BJ (cell line): ENCODE results near the gene OSBPL5. TPM values are rescaled to one million over a fixed set of nuclear protein-coding genes. Genes with fewer than 3 reads are reported as not detected.

Experiments used
- CTCF ChIA-PET: fragments of 350-600 bp; formaldehyde crosslinking; extraction: SDS; loops from one replicate; lab custom pipeline; 2021; ENCODE audit warnings: antibody characterized with exemption, inconsistent platforms; lab: Yijun Ruan, JAX
- POLR2A ChIA-PET: fragments of 300-600 bp; sonication (Branson Sonifier 250); formaldehyde crosslinking; extraction: SDS; loops from one replicate; lab custom pipeline; 2021; ENCODE audit warnings: antibody characterized with exemption; lab: Charles Lee
- DNase-seq: peaks from one replicate; pipeline ENCODE4 v3.0.0-alpha.2; 2011; ENCODE audit warnings: low read depth
- H3K27me3 ChIP-seq: 2 replicates; pipeline ENCODE4 v1.6.0; 2011; ENCODE audit warnings: low read length; ENCODE audit not compliant: control insufficient read depth, insufficient read depth
- H3K36me3 ChIP-seq: 2 replicates; pipeline ENCODE4 v1.5.1; 2011; ENCODE audit warnings: low read length; ENCODE audit not compliant: control insufficient read depth, insufficient read depth
- H3K4me3 ChIP-seq: 2 replicates; pipeline ENCODE4 v1.5.1; 2011; ENCODE audit warnings: low read depth, mild to moderate bottlenecking, control low read depth, low read length
- polyA plus RNA-seq: library from polyadenylated mRNA; depleted of rRNA; stranded (reverse); fragments of >200 nt; gene quantifications from 2 replicates; pipeline ENCODE4 v1.2.3, GENCODE V29; 2011
- TF ChIP-seq, protein P1 (sequence below): IDR thresholded peaks from 2 replicates; pipeline ENCODE4 v1.5.1; 2011; ENCODE audit warnings: low read depth, mild to moderate bottlenecking, control low read depth, inconsistent platforms, low read length, moderate library complexity; ENCODE audit not compliant: insufficient read depth

Gene OSBPL5
- polyA plus RNA-seq, 1 experiment: 20.8 TPM

GRCh38 chr11:3128356-3129180 lies 36.5 kb downstream of the OSBPL5 start:
- CTCF ChIA-PET: interaction anchor here (1.0 kb wide), 1 partner anchor 32 kb away, joined by 3 read pairs; no protein-coding TSS in a partner anchor
- Histone ChIP-seq H3K4me3 (no peak overlapping the region), H3K36me3 (peaks cover 34% of the 10 kb centered on the region), H3K27me3 (no peaks in the 10 kb centered on the region)
- TF ChIP-seq, protein P1, sequence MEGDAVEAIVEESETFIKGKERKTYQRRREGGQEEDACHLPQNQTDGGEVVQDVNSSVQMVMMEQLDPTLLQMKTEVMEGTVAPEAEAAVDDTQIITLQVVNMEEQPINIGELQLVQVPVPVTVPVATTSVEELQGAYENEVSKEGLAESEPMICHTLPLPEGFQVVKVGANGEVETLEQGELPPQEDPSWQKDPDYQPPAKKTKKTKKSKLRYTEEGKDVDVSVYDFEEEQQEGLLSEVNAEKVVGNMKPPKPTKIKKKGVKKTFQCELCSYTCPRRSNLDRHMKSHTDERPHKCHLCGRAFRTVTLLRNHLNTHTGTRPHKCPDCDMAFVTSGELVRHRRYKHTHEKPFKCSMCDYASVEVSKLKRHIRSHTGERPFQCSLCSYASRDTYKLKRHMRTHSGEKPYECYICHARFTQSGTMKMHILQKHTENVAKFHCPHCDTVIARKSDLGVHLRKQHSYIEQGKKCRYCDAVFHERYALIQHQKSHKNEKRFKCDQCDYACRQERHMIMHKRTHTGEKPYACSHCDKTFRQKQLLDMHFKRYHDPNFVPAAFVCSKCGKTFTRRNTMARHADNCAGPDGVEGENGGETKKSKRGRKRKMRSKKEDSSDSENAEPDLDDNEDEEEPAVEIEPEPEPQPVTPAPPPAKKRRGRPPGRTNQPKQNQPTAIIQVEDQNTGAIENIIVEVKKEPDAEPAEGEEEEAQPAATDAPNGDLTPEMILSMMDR: no peak
- POLR2A ChIA-PET: no interaction called here
- no peak for DNase-seq

DNA sequence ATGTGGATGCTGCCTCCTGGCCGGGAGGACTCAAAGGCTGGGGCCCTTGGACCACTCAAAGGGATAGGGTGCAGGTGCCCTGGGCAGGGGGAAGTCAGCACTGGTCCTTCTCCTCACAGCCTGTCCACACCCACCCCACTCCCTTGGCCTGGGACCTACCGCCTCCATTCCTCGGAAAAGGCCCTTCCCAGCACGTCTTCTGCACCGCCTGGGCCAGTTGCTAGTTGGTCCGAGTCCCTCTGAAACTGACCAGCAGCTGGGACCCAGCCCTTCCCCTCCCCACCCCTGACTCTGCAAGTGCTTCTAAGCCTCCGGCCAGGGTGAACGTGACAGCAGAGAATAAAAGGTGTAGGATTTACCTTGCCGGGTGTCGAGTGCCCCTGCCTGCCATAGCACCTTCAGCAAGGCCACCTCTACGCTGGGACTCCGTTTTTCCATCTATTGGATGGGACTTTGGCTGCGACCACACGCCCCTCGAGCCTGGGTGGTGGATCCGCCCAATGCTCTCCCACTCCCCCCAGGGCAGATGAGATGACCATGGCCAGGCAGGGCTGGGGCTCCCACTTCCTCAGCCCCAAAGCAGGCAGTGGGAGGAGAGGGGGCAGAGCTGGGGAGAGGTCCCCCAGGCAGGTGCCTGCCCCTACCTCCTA lies 37.3 kb downstream of the OSBPL5 start:
- ChIA-PET POLR2A (no interaction called here), CTCF (no interaction called here)
- peaks cover 30% of the 10 kb centered on the region for H3K36me3 ChIP-seq
- no peak overlapping the region for H3K4me3 ChIP-seq
- no peaks in the 10 kb centered on the region for H3K27me3 ChIP-seq
- no peak for DNase-seq
- TF ChIP-seq, protein P1: no peak

DNA sequence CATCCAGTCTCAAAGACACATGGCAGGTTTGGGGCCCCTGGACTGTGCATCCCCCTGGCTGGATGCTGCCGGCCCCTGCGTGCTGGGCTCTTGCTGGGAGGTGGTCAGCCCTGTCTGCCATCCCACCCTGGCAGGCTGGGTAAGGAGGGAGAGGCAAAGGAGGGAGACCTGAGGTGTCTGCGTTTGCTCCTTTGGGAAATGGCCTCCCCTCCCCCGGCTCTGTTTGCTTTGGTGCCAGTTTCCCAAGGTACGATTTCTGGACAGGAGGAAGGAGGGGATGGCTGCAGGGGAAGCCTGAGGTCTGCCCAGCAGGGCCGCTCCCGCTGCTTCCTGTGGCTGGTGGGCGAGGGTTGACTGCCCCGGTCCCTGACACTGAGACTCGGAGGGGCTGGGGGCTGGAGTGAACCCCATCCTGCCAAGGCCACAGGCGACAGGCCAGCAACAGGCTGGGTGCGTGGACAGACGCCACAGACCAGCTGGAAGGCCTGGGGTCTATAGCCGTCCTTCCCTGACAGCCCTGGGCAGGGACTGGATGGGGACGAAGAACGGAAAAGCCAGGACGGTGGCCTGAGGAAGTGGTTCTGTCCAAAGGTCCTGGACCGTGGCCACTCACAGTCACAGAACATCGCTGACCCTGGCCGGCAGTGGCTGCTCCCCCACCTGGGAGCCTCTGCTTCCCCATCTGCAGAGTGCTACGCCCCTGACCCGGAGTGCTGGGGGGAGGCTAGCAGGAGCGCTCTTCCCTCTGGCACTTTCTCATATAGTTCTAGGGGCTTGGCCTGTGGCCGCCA lies 38.0 kb downstream of the OSBPL5 start:
- H3K4me3 ChIP-seq: no peak overlapping the region
- no peaks in the 10 kb centered on the region for H3K27me3 ChIP-seq
- TF ChIP-seq, protein P1: no peak
- H3K36me3 ChIP-seq: peaks cover 32% of the 10 kb centered on the region
- CTCF ChIA-PET: interaction anchor here (1.4 kb wide), 1 partner anchor 18 kb away, joined by 3 read pairs; no protein-coding TSS in a partner anchor
- POLR2A ChIA-PET: no interaction called here
- no peak for DNase-seq

GRCh38 chr11:3126207-3126865 lies 38.8 kb downstream of the OSBPL5 start:
- CTCF ChIA-PET: interaction anchor here (1.4 kb wide), 1 partner anchor 17 kb away, joined by 3 read pairs; no protein-coding TSS in a partner anchor
- POLR2A ChIA-PET: no interaction called here
- no peak for DNase-seq
- no peaks in the 10 kb centered on the region for H3K27me3 ChIP-seq
- TF ChIP-seq, protein P1: no peak
- H3K4me3 ChIP-seq: no peak overlapping the region
- H3K36me3 ChIP-seq: peaks cover 38% of the 10 kb centered on the region
